IPS DF 6.9 (cell line): ENCODE data around the gene SND1.

Experiments
- DNase-seq: peaks from one replicate; pipeline ENCODE4 v3.0.0-alpha.2; 2013; ENCODE audit warnings: low read depth, low spot score
- H3K27ac ChIP-seq: one replicate; pipeline ENCODE4 v1.5.1; 2013; ENCODE audit warnings: low read length, control low read depth
- H3K27me3 ChIP-seq: 2 replicates; pipeline ENCODE4 v1.6.1; 2013; ENCODE audit warnings: mild to moderate bottlenecking, low read length; ENCODE audit not compliant: control insufficient read depth, insufficient read depth
- H3K36me3 ChIP-seq: 2 replicates; pipeline ENCODE4 v1.6.1; 2013; ENCODE audit warnings: low read length; ENCODE audit not compliant: control insufficient read depth, insufficient read depth
- H3K4me1 ChIP-seq: 2 replicates; pipeline ENCODE4 v1.6.1; 2013; ENCODE audit warnings: low read length; ENCODE audit not compliant: control insufficient read depth, insufficient read depth
- H3K4me3 ChIP-seq: 2 replicates; pipeline ENCODE4 v1.5.1; 2013; ENCODE audit warnings: mild to moderate bottlenecking, low read length
- H3K9me3 ChIP-seq: 2 replicates; pipeline ENCODE4 v1.6.1; 2013; ENCODE audit warnings: low read length, inconsistent platforms; ENCODE audit not compliant: control insufficient read depth, insufficient read depth
- WGBS: extraction: QIAGEN DNeasy Blood & Tissue Kit; methylation state at CpG from one replicate; pipeline ENCODE4 v1.1.7; 2013; ENCODE audit warnings: mixed read lengths, missing lambda C conversion rate; ENCODE audit not compliant: insufficient read length, insufficient coverage; 5-methylcytosine and 5-hydroxymethylcytosine counted together

SND1 gene

GRCh38 chr7:127844165-127844564 is 192.2 kb downstream of the SND1 start:
- no peaks in the 10 kb centered on the region for H3K27me3 ChIP-seq
- 0 out of 2 replicates have a peak, but pooled peaks cover 1% of the 10 kb centered on the region for H3K4me1 ChIP-seq
- H3K36me3 ChIP-seq, result peaks cover 2% of the 10 kb centered on the region; the same call in 1 of the 2 replicates
- WGBS, result no CpG with 5 or more reads among the region's 2 CpGs
- no peak overlapping the region for H3K27ac ChIP-seq
- no peaks in the 10 kb centered on the region for H3K9me3 ChIP-seq
- no peak for DNase-seq
- no peak overlapping the region for H3K4me3 ChIP-seq

DNA sequence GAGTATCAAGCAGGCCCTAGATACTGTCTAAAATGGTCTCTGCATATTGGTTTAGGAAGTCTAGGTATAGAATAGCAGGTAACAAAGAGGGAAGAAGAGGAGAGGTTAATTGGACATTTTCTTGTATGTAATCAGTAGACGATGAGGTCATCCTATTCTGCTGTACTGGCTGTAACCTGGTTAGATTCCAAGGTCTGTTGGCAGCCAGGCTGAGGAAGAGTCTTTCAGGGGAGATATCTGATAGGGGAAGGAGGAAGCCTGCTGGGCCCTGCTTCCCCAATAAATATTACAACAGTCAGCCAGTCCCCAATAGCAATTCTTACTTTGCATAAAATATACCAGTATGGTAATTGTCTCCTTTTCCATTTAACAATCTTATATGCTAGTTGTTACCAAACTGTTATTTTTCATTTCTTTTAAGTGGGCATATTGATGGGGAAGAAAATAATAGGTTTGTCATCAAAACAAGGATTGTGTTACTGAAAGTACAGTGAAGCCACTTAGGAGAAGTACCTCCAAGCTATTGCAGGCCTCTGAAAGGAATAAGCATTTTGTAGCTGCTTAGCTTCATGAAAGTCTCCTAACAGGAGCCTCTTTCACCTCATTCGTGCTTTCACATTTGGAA is 192.8 kb downstream of the SND1 start:
- 0 out of 2 replicates have a peak, but pooled peaks cover 1% of the 10 kb centered on the region for H3K4me1 ChIP-seq
- H3K27ac ChIP-seq, result no peak overlapping the region
- peaks cover 2% of the 10 kb centered on the region; the same call in 1 of the 2 replicates for H3K36me3 ChIP-seq
- no peak for DNase-seq
- no peak overlapping the region for H3K4me3 ChIP-seq
- whole genome bisulfite sequencing, result no CpG with 5 or more reads among the region's 2 CpGs
- H3K9me3 ChIP-seq, result no peaks in the 10 kb centered on the region
- no peaks in the 10 kb centered on the region for H3K27me3 ChIP-seq

GRCh38 chr7:127845522-127846214 is 193.7 kb downstream of the SND1 start:
- Histone ChIP-seq H3K36me3 (peaks cover 2% of the 10 kb centered on the region; the same call in 1 of the 2 replicates), H3K27me3 (no peaks in the 10 kb centered on the region)
- no peak for DNase-seq

DNA sequence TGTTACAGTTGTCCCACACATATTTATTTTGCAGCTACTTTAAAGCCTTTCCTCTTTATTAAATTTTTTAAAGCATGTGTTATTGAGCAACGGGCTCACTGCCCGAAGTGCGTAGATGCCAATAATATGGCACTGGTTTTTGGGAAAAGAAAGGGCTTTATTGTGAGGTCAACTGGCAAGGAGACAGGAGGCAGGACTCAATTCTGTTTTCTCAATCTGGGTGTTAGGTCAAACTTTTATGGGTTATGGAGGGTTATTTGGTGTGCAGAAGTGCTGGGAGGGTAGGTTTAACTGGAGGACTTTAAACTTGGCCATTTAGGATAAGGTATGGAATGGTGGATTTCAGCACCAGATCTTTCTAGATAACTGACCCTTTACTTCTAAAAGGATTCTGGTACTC is 195.6 kb downstream of the SND1 start:
- no CpG with 5 or more reads among the region's 3 CpGs for WGBS

More at GRCh38 chr7:127845522-127846214, 193.7 kb downstream of the SND1 start:
- WGBS, result no CpG with 5 or more reads among the region's 1 CpG
- no peak overlapping the region for H3K4me3 ChIP-seq
- H3K4me1 ChIP-seq, result no peaks in the 10 kb centered on the region
- H3K27ac ChIP-seq, result no peak overlapping the region
- no peaks in the 10 kb centered on the region for H3K9me3 ChIP-seq

DNA sequence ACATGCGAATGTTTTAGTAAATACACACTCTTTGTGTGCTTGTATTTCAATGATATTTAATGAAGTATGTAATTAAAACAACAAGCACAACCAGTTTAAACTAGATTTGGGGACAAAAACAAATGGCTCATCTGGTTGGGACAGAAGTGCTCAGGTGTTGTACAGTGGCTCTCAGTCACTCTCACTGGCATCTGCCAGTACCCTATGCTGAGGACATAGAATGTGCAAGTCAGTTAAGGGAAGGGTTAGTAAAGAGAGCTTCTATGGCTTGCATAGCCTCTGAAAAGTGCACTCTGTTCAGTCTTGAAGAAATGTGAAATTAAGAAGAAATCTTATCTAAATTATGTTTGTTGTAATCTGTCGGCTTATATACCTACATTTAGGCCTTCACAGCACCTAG is 196.2 kb downstream of the SND1 start:
- no peaks in the 10 kb centered on the region for H3K27me3 ChIP-seq
- H3K9me3 ChIP-seq, result no peaks in the 10 kb centered on the region
- H3K27ac ChIP-seq, result no peak overlapping the region
- DNase-seq, result no peak
- peaks cover 2% of the 10 kb centered on the region; the same call in 1 of the 2 replicates for H3K36me3 ChIP-seq
- WGBS, result no CpG with 5 or more reads among the region's 2 CpGs
- no peaks in the 10 kb centered on the region for H3K4me1 ChIP-seq
- H3K4me3 ChIP-seq, result no peak overlapping the region

More for the DNA sequence above, 195.6 kb downstream of the SND1 start:
- H3K36me3 ChIP-seq, result peaks cover 2% of the 10 kb centered on the region; the same call in 1 of the 2 replicates
- no peaks in the 10 kb centered on the region for H3K9me3 ChIP-seq
- H3K27ac ChIP-seq, result no peak overlapping the region
- DNase-seq, result no peak
- no peaks in the 10 kb centered on the region for H3K27me3 ChIP-seq
- H3K4me1 ChIP-seq, result no peaks in the 10 kb centered on the region
- H3K4me3 ChIP-seq, result no peak overlapping the region

- Histone ChIP-seq H3K36me3 (no peaks in the 10 kb centered on the region; the same call in 1 of the 2 replicates), H3K4me3 (no peak overlapping the region), H3K9me3 (no peaks in the 10 kb centered on the region), H3K27ac (no peak overlapping the region), H3K27me3 (no peaks in the 10 kb centered on the region), H3K4me1 (no peaks in the 10 kb centered on the region)
- no CpG with 5 or more reads among the region's 3 CpGs for WGBS
- no peak for DNase-seq
These were observed 198.2 kb downstream of the SND1 start for GRCh38 chr7:127850195-127850594.

DNA sequence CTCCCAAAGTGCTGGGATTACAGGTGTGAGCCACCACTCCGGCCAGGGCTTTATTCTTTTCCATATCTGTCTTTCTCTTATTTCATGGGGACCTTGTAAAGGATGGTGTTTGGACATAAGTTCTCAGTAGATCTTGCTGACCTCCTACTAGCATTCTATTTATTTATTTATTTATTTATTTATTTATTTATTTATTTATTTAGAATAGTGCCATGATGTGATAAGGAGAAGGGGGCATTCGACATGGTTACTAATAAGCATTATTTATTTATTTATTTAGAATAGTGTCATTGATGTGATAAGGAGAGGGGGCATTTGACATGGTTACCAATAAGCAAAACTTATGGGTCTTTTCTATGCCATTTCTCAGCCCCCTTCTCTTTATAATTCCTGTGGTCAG is 202.4 kb downstream of the SND1 start:
- Histone ChIP-seq H3K36me3 (no peaks in the 10 kb centered on the region), H3K27ac (no peak overlapping the region), H3K9me3 (no peaks in the 10 kb centered on the region), H3K4me3 (no peak overlapping the region), H3K27me3 (no peaks in the 10 kb centered on the region), H3K4me1 (no peaks in the 10 kb centered on the region)
- DNase-seq, result no peak
- WGBS, result no CpG with 5 or more reads among the region's 2 CpGs

GRCh38 chr7:127857464-127857841 is 205.5 kb downstream of the SND1 start:
- H3K4me3 ChIP-seq, result no peak overlapping the region
- H3K9me3 ChIP-seq, result no peaks in the 10 kb centered on the region
- no CpG with 5 or more reads among the region's 4 CpGs for WGBS
- no peak overlapping the region for H3K27ac ChIP-seq
- no peaks in the 10 kb centered on the region for H3K4me1 ChIP-seq
- no peaks in the 10 kb centered on the region for H3K27me3 ChIP-seq
- H3K36me3 ChIP-seq, result no peaks in the 10 kb centered on the region
- DNase-seq, result no peak

GRCh38 chr7:127858091-127858914 is 206.3 kb downstream of the SND1 start:
- WGBS, result no CpG with 5 or more reads among the region's 14 CpGs
- H3K4me1 ChIP-seq, result no peaks in the 10 kb centered on the region
- no peak overlapping the region for H3K4me3 ChIP-seq
- H3K9me3 ChIP-seq, result no peaks in the 10 kb centered on the region
- no peaks in the 10 kb centered on the region for H3K36me3 ChIP-seq
- no peak for DNase-seq
- H3K27ac ChIP-seq, result no peak overlapping the region
- no peaks in the 10 kb centered on the region for H3K27me3 ChIP-seq

DNA sequence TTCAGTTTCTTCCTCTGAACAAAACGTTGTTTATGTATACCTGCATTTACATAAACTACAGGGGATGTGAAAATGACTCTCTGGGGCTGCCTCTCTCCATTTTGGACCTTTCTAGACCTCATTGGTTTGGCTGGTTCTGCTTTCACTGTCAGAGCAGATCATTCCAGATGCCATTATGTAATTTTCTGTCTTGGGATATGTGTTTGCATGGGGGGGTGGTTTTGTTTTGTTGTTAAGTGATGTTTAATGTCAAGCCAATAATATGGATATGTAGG is 206.9 kb downstream of the SND1 start:
- H3K27me3 ChIP-seq, result no peaks in the 10 kb centered on the region
- no peaks in the 10 kb centered on the region for H3K36me3 ChIP-seq
- H3K9me3 ChIP-seq, result no peaks in the 10 kb centered on the region
- DNase-seq, result no peak
- no peak overlapping the region for H3K4me3 ChIP-seq
- H3K4me1 ChIP-seq, result no peaks in the 10 kb centered on the region
- WGBS, result no CpG with 5 or more reads among the region's 1 CpG
- no peak overlapping the region for H3K27ac ChIP-seq
